Femur (tissue), 1 donor: ENCODE data around the gene RLBP1.

Source experiments
- DNase-seq: peaks from one replicate; pipeline ENCODE4 v3.0.0-alpha.2; 2017

The RLBP1 gene

DNA sequence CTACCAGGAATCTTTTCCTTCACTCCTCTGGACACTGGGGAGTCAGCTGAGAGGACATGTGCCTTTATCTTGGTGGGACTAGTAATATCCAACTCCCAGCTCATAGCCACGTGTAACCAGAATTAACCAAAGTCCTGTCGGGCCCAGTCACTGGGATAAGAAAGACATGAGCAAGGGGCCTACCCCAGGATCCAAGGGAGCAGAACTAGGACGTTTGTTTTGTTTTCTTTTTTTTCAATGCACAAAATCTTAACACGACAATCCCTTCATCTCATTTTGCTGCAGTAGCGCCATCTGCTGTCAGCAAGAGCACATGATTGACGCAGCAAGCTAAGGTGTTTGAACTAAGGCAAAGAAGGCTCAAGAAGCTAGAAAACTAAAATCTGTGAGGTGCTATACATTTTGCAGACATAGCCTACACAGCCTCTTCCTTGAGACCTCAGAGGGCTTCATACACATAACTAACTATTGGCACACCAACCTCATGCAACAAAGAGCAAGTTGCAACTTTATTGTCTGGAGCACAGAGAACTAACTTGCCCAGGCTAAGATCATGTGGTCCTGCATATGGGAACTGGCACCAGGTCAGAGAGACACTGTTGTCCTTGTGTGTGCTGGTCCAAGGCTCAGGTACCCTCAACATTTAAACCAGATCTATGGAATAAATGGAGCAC lies 43.6 kb downstream of the RLBP1 start:
- DNase-seq, result peak; percentile 81

DNA sequence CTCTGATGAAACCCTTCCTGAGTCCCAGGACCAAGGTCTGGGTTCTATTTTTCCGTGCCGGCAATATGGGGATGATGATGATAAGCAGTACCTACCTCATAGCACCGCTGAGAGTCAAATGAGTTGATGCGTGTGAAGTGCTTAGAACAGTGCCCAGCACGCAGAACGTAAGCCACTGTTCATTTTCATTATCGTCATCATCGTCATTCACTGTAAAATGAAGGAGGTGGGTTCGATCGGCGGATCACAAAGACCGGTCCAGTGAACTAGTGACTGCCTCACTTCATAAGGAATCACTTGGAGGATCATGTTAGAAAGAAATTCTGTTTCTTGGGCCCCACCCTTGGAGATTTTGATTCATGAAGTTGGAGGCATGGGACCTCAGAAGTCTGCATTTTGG lies 44.3 kb downstream of the RLBP1 start:
- DNase-seq, result no peak

DNA sequence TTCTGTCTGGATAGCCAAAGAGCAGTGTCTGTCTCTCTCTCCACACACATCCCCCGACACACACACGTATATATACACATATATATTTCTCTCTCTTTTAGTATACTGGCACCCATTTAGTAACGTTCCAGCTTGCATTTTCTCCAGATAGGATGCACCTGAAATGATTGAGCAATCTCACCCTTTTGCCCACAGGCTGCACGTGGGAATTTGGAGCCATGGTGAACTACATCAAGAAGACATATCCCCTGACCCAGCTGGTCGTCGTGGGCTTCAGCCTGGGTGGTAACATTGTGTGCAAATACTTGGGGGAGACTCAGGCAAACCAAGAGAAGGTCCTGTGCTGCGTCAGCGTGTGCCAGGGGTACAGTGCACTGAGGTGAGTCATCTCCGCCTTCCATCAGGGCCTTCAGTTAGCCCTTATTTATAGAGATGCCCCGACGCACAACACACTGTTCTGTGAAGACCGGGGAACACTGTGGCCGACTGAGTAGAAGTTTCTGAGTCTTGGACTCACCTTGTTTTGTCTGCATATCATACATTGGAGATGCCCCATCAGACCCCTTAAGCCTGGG lies 45.7 kb downstream of the RLBP1 start:
- DNase-seq, result no peak

DNA sequence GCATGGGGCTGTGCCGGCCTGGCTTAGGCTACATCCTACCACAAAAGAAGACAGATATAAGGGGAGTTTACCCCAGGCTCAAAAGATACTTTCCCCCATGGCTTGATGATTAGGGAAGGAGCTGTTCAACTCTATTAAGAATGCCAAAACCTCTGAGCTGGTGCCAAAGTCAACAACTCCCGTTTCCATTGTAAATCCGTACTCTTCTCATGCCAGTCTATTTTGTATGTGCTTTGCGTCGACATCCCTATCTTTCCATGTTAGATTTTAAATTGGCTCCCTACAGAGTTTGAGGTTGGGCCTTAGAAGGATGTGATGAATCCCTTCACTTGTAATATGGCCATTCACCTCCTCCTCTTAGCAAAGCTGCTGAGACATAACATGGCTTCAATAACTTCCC lies 46.9 kb downstream of the RLBP1 start:
- DNase-seq, result no peak

DNA sequence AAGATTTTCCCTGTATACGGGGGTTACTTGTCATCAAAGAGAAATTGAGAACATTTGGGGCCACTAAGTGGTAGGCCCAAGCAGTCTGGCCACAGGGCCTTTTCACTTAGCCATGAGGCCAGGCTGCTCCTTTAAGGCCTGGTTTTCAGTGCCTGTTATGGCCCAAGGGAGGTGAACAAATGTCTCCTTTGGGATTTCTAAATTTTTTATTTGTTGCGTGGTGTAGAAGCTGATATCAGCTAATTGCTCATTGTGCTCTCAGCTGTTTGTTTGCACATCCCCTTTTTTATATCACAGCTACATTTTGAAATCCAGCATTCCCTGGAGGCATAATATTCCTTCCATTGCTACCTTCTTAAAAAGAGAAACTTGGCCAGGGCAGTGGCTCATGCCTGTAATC lies 48.5 kb downstream of the RLBP1 start:
- DNase-seq, result no peak

DNA sequence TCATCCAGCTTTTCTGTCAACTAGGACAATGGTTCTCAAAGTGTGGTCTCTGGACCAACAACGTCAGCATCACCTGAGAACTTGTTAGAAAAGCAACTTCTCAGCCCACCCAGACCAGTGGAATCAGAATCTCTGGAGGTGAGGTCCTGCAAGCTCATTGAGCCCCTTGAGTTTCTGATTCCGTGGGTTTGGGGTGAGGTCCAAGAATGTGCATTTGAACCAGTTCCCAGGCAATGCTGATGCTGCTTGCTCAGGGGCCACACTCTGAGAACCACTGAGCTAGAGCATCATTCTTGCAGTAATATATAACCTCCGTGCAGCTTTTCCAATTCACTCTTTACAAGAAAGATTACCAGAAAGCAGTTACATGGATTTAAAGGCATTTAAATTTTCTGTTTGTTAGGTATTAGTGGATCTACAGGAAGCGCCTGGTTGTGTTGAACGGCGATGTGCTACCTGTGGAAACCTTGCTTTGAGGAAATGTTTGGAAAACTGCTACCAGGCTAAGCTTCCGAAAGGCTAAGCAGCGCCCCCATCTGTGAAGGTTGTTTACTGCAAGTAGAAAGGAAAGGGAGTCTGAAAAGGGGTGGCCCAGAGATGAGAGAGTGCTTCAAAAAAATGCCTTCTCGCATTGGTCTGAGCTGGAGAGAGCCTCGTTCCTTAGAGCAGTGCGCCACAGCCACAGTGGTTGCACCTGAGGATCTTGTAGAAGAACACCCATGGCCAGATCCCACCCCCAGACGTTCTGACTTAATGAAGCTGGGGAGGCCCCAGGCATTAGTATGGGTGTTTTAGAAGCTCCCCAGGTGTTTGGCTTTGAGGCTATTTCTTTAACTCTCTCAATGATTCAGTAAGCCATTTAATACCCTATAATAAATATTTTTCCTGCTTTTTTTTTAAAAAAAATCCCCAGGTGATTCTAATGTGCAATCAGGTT lies 50.0 kb downstream of the RLBP1 start:
- peak; percentile 42 for DNase-seq

DNA sequence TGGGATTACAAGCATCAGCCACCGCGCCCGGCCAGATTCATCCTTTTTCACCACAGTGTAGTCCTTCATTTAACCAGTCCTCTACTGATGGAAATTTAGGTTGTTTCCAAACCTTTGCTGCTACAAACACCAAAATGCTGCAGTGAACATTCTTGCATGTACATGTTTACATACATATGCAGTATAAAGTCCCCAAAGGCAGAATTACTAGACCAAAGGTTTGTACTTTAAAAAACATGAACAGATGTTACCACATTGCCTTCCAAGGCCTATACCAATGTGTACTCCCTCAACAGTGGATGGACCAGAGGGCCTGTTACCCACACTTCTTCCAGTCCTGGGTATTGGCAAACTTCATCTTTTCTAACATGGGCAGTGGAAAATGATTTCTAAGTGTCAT lies 51.0 kb downstream of the RLBP1 start:
- DNase-seq, result no peak

DNA sequence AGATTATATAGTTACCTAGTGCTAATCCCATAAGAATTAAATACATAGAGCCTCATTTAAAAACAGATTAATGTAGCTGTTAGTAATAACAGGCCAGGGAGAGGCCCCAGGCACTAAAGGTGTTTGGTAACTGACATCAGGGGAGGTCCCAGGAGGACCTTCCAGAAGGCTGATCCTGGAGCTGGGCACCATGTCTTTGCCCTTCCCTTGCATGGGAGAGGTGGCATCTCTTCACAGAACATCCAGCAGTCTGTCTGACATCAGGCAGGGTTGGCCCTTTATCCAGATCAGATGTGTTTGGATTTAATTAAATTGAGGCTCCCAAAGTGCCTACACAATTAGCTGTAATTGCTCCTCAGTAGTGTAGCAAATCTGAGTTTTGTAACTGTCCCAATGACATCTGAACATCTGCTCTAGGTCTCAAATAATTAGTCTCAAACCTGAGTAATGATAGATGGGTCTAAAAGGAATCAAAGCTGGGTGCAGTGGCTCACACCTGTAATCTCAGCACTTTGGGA lies 53.0 kb downstream of the RLBP1 start:
- no peak for DNase-seq

DNA sequence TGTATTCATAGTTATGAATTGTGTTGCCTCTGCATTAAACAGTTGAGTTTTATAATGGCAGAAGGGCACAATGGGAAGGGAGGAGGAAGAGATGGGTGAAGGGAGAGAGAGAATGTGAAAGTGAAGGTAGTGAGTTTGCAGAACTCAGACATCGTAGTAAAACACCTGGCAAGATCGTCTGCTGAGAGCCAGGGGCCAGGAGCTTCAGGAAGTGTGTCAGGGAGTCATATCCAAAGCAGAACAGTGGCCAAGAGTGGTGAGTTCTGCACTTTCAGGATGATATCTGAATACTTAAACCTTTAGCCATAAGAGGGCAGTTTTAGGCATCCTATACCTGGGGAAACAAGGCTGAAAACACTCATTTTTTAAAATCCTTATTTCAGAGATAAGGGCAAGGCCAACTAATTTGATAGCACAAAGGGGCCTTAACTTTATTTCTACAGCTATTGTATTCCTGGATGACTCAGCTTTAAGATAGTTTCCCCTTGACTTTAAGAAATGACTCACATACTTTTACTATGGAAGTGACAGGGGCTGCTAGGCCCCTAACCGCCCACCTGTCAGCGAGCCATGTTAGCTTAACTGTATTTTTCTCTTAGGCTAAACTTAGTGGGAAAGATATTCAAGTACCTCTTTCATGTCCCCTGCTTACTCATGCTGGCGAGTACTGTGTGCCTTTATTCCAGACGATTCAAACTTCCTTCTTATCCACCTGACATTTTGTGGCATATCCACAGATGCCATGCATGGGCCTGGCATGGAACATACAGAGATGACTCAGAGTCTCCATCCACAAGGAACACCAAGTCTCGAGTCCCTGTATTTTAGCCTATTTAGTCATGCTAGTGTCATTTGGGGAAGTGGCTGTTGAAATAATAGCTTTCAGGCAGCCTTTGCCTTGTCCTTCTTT lies 53.9 kb downstream of the RLBP1 start:
- DNase-seq, result no peak

DNA sequence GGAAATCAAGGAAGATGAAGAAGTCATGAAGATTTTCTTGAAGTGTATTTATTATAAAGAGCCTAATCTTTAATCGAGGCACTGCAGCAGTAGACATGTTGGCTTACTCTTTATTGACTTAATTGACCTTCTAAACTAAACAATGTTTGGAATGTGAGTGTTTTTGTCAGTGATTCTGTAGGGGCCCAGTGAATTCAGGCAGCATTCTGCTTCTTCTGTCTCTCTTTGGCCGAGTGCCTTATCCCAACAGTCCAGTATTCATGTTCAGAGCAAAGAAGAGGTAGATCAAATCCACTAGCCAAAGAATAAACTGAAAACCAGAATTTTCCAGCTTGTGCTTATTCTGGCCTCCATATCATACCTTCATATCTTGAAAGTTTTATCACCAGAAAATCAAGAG lies 55.7 kb downstream of the RLBP1 start:
- DNase-seq, result no peak

DNA sequence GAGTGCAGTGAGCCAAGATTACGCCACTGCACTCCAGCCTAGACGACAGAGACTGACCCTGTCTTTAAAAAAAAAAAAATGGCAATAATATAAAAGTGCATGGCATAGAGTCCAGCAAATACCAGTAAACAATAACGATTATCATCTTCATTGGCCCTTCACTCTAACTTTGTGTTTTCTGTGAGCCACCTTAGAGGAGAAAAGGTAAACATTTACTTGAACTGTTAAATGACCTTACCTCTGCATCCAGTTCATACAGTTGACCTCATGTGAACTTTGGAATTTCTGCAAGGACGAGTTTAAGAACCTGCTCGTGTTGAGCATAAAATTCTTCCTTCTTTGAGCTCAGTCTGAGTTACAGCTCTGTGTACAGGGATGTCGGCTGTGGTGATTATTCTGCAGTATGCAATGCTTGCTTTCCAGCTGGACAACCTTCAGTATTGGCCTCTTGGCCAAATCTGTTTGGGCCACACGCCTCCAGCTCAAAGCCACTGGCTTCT lies 56.6 kb downstream of the RLBP1 start:
- DNase-seq, result peak; percentile 69

DNA sequence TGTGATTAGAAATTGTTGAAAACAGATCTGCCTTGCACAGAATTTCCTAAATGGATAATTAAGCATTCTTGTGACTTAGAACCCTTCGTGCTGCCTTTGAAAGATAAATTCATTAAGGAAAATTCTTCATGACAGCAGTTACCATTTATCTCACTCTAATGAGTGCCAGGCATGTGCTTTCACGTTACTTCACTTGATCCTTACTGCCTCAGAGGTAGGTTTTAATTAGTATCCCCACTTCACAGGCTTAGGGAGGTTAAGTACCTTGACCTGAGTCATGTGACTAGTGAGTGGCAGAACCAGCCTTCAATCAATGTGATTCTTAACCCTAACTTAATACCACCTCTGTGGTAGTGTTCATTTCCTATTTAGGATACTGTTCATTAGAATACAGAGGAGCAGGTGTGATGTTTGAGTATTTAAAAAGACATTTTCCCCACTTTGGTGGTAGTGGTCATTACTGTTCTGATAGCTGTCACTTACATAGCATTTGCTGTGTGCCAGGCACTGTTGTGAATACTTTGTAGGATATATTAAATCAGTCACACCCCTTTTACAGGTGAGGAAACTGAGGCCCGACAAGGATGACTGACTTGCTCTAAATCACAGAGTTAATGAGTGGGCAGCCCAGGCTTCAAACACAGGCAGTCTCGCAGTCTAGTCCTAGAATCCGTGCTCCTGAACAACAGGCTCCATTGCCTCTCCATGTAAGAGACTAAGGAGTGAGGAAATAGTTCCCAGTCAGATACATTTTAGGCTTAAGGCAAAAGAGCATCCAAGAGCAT lies 57.9 kb downstream of the RLBP1 start:
- DNase-seq, result no peak

DNA sequence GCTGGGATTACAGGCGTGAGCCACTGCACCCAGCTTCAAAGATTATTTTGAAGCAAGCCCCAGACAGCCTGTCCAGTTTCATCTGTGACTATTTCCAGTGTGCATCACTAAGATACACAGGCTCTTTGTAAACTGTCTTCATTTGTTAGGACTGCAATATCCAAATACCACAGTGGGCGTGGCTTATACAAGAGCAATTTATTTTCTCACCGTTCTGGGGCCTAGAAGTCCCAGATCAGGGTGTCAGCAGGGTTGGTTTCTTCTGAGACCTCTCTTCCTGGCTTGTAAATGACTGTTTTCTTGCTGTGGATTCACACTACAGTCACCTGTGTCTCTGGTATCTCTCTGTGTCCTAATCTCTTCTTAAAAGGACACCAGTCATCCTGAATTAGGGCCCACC lies 59.7 kb downstream of the RLBP1 start:
- DNase-seq, result no peak
